NCI-H526 treated with DMSO at 0.1 percent for 48 hours (cell line): ENCODE data around the gene CPN1.
"Not testable (repeated sequence)": the region's sequence is repeated elsewhere in the genome, so short reads cannot be mapped to it uniquely, and the experiment has no call there.

Source experiments
- DNase-seq: peaks from one replicate; lab custom pipeline; 2025; lab: John Stamatoyannopoulos, UW

CPN1 gene

GRCh38 chr10:100081075-100082001 lies at the start of gene CPN1:
Gene CPN1 (minus strand): TSS chr10:100081869. CDS start chr10:100081625, 244 bp downstream.
- no peak for DNase-seq

DNA sequence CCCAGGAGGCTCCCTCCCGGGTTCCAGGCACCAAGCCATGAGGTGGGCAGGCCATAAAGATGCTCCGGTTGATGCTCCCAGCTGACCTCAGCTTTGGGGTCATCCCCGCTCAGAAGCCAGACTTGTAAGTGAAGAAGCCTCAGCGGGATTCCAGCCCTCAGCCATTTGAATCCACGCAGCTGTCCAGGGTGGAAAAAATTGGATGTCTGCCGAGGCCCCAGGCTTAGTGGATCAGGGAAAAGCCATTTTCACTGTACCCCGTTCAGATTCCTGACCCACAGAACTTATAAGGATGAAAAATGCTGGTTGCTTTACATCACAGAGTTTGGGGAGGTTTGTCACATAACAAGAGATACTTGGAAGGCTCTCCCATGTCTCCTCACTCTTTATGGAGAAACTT lies 49.2 kb upstream of the CPN1 start:
- DNase-seq = no peak

DNA sequence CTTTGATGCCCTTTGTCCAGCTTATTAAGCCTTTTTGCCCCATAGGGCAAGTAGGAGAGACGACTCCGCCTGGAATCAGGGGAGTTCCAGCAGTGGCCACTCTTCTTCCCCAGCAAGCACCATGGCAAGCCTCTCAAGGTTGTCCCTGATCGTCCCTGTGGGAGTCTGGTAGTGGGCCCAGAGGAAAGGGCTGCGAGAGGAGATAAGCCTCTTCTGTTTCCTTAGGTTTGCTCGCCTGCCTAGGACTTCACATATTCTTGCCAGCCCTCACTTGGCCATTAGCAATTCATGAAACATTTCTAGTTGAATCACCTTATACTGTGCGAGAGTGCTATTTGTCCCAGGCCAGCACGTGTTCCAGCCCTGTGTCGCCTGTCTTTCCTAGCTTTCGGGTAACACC lies 47.8 kb upstream of the CPN1 start:
- no peak for DNase-seq

DNA sequence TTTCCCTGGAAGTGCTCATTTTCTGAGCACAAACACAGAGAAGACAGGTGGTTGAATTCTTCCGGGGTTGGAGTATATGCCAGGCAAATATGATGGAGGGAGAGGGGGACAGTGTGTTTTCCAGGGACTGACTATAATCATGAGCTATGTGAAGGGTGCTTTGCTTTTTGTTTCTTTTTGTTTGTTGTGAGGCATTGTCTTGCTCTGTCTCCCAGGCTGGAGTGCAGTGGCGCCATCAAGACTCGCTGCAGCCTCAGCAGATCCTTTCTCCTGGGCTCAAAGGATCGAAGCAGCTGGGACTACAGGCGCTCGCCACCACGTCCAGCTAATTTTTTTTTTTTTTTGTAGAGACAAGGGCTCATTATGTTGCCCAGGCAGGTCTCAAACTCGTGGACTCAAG lies 47.3 kb upstream of the CPN1 start:
- DNase-seq = no peak

DNA sequence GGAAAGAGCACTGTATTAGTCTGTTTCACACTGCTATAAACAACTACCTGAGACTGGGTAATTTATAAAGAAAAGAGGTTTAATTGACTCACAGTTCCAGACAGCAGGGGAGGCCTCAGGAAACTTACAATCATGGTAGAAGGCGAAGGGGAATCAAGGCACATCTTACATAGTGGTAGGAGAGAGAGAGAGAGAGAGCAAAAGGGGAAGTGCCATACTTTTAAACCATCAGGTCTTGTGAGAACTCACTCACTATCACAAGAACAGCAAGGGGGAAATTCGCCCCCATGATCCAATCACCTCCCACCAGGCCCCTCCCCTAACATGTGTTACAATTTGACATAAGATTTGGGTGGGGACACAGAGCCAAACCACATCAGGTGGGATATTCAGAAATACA lies 43.7 kb upstream of the CPN1 start:
- not testable (repeated sequence) for DNase-seq

- DNase-seq = no peak
Measured at GRCh38 chr10:100124097-100124496, 42.4 kb upstream of the CPN1 start.

DNA sequence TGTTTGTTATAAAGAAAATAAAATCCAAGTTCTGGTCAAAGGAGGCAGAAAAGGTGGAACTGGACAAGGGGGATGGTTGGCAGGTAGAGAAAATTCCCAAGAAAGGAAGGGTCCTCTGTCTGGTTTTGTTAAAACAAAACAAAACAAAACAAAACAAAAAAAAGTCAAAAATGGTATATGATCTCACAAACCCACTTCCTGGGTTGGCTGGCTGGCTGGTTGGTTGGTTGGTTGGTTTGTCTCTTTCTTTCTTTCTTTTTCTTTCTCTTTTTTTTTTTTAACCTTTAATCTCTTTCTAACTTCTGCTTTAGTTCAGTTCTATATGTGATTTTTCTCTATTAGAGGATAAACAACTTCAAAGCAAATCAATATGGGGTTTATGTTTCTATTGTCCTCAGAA lies 41.1 kb upstream of the CPN1 start:
- no peak for DNase-seq

GRCh38 chr10:100120550-100120949 lies 38.9 kb upstream of the CPN1 start:
- DNase-seq = no peak

DNA sequence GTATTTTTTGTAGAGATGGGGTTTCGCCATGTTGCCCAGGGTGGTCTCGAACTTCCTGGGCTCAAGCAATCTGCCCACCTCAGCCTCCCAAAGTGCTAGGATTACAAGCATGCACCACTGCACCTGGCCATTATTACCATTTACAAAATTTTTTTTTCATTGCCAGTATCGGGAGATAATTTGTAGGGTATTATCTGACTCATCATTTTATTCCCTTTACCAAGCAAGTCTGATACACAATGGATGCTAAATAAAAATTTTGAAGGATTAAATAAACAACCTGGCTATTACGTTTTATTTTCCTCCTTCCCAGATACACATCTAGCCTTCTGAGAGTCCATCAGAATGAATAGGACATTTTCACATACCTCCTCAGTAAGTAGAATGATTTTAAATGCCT lies 38.1 kb upstream of the CPN1 start:
- no peak for DNase-seq

DNA sequence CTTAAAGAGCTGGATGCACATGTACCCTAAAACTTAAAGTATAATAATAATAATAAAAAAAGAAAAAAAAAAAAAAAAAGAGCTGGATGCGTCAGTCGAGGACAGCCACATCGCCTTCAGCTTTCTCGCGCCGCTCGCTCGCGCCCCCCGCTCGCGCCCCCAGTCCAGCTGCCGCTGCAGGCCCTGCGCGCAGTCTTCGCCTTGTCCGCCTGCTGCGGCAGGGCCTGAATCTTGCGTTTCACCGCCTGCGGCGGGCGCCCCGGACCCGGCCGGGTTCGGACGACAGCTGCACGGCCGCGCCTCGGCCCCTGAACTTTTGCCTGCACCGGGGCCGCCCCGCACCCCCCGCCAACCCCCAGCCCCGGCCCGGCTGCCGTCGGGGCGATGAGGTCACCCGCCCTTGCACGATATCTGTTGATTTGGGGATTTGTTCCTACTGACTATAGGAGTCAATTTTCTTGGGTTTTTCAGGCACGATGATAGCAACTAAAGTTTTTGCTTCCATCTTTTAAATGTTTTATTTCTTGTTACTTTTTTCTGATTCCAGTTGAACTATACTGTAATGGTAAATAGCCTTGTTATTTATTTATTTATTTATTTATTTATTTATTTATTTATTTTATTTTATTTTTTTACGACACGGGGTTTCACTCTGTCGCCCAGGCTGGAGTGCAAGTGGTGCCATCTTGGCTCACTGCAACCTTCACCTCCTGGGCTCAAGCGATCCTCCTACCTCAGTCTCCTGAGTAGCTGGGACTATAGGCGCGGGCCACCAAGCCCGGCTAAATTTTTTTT lies 33.5 kb upstream of the CPN1 start:
- no peak for DNase-seq

- no peak for DNase-seq
Measured at GRCh38 chr10:100114460-100114859, 32.8 kb upstream of the CPN1 start.

DNA sequence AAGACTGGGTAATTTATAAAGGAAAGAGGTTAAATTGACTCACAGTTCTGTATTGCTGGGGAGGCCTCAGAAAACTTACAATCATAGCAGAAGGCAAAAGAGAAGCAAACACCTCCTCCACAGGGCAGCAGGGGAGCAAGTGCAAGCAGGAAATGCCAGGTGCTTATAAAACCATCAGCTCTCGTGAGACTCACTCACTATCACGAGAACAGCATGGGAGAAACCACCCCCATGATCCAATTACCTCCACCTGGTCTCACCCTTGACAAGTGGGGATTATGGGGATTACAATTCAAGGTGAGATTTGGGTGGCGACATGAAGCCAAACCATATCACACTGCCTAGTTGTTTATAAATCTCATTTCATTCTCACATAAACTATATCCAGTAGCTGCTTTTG lies 28.0 kb upstream of the CPN1 start:
- no peak for DNase-seq

DNA sequence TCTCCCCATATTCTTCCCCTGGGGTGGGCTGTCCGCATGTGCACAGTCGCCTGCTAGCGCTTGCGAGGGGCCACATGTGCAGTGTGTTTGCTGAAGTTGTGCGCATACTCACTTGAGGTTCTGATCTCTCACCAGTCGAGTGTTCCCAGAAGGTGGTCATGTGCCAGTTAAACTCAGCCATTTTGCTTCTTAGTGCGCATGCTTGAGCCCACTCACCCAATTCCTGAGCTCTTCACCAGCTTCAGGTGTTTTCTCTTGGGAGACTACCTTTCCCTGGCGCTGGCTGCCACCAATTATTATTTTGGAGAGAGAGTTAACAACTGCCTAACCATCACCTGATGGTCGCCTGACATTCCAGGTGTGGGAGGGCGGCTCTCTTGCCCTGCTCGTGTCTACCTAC lies 25.2 kb upstream of the CPN1 start:
- DNase-seq = no peak

- no peak for DNase-seq
Measured at GRCh38 chr10:100104300-100104699, 22.6 kb upstream of the CPN1 start.

DNA sequence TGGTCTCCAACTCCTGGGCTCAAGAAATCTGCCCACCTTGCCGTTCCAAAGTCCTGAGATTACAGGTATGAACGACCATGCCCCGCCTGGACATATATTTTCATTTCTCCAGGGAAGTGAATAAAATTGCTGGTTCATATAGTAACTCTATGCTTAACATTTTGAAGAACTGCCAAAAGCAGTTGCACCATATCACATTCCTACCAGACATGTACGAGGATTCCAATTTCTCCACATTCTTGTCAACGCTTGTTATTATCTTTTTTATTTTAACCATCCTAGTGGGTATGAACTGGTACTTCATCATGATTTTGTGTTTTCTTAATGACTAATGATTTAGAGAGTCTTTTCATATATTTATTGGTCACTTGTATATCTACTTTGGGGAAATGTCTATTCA lies 21.9 kb upstream of the CPN1 start:
- DNase-seq = no peak

DNA sequence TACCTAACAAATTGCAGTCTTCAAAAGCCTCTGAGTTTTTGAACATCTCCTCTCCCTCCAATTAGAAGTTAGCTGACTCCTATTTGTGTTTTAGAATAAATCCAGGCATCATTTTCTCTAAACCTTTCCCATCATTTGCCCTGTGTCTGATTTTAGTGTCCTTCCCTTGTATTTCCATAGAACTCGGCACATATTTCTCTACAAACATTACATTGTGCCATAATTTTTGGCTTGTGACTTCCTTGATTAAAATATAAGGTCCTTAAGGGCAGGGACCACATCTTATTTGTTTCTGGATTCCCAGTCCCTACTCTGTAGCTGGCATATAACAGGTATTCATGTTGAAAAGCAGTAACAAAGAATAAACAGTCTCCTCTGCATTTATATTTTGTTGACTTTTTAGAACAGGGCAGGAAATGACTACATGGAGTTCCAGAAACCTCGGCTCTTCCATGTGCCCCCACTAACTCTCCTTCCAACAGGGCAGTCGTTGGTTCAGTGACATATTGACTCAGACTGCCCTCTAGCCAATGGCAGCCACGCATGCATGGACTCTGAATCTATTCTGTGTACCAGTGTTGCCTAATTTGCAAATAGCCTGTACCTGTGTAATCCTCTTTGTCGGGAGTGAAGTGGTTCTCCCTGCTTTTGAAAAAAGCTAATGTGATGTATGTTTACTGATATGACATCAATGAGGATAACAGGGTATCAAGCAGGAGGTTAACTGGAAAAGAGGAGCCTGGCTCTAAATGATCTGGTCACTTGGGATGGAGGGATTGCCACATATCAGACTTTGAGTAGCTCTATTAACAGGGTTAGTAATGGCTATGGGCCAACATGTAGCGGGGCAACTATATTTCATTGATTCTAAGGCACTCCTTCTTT lies 19.8 kb upstream of the CPN1 start:
- DNase-seq = peak; percentile 0

GRCh38 chr10:100100651-100101184 lies 19.0 kb upstream of the CPN1 start:
- no peak for DNase-seq

- DNase-seq = no peak
Measured at GRCh38 chr10:100089241-100089640, 7.6 kb upstream of the CPN1 start.

- DNase-seq = not testable (repeated sequence)
Measured at GRCh38 chr10:100086708-100087107, 5.0 kb upstream of the CPN1 start.

DNA sequence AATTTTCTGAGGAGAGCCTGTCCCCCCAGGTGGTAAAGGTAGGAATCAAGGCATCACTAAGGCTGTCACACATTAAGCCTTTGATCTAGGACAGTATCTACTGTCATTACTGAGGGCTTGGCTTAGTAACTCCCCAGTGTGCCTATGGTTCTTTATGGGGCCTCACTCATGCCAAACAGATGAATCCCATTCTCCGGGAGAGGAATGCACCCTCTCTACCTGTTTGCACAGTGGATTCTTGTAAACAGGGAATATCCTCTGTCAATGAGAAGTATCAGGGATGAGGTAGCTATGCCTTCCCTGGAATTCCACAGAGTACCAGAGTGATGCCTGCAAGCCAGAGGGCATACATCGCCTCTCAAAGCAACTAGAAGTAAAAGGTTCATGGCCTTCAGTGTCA lies 3.9 kb upstream of the CPN1 start:
- no peak for DNase-seq

GRCh38 chr10:100083623-100084022 lies 2.0 kb upstream of the CPN1 start:
- DNase-seq = no peak

DNA sequence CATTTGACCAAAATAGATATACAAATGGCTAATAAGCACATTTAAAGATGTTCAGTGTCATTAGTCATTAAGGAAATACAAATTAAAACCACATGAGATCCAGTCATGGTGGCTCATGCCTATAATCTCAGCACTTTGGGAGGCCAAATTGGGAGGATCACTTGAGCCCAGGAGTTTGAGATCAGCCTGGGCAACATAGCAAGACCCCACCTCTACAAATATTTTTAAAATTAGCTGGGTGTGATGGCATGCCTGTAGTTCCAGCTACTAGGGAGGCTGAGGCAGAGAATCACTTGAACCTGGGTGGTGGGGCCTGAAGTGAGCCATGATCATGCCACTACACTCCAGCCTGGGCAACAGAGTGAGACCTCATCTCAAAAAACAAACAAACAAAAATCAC lies 607 bp upstream of the CPN1 start:
- DNase-seq = not testable (repeated sequence)
